CD14-positive monocyte (primary cell): ENCODE results near the gene HP1BP3. TPM values are rescaled to one million over a fixed set of nuclear protein-coding genes. Genes with fewer than 3 reads are reported as not detected.

Source experiments
- DNase-seq, 3 donors: peaks; one replicate each; pipeline ENCODE4 v3.0.0-alpha.2; 2011 to 2022
- H2AFZ ChIP-seq: 2 replicates; pipeline ENCODE4 v1.6.0; 2012; ENCODE audit warnings: mild to moderate bottlenecking, low read depth, low read length, inconsistent platforms; ENCODE audit not compliant: insufficient read depth, poor library complexity, severe bottlenecking
- H3K27ac ChIP-seq, 2 donors: 1 replicate in 1 of 2; 2 replicates in 1 of 2; pipeline ENCODE4 v1.5.1; 2012 to 2013; ENCODE audit warnings: low read length in 2 of 2, control low read depth in 1 of 2, inconsistent platforms in 1 of 2, low read depth in 1 of 2, mild to moderate bottlenecking in 1 of 2
- H3K27me3 ChIP-seq, 2 donors: one replicate each; pipeline versions ENCODE4 v1.6.0 to v1.6.1; 2011 to 2013; ENCODE audit warnings: low read length in 2 of 2; ENCODE audit not compliant: control insufficient read depth in 2 of 2, insufficient read depth in 2 of 2
- H3K36me3 ChIP-seq, 2 donors: replicated peaks in 1 of 2; 1 replicate in 1 of 2; 2 replicates in 1 of 2; pipeline versions ENCODE4 v1.5.1 to v1.6.1; 2012 to 2013; ENCODE audit warnings: low read length in 2 of 2, control low read depth in 1 of 2, inconsistent platforms in 1 of 2, mild to moderate bottlenecking in 1 of 2; ENCODE audit not compliant: insufficient read depth in 2 of 2, control insufficient read depth in 1 of 2
- H3K4me1 ChIP-seq, 2 donors: 1 replicate in 1 of 2; 2 replicates in 1 of 2; pipeline versions ENCODE4 v1.5.1 to v1.6.1; 2012 to 2013; ENCODE audit warnings: low read length in 2 of 2, control low read depth in 1 of 2, inconsistent platforms in 1 of 2, mild to moderate bottlenecking in 1 of 2, moderate library complexity in 1 of 2; ENCODE audit not compliant: insufficient read depth in 2 of 2, control insufficient read depth in 1 of 2
- H3K4me2 ChIP-seq: replicated peaks from 2 replicates; pipeline ENCODE3; 2012; ENCODE audit warnings: low read length, moderate library complexity, mild to moderate bottlenecking; ENCODE audit not compliant: poor library complexity, severe bottlenecking; ENCODE audit errors: extremely low read depth
- H3K4me3 ChIP-seq, 3 experiments: fragments of 200-600 bp in 1 of 3; sonication (generic) in 1 of 3; replicated peaks in 1 of 3; 1 replicate in 2 of 3; 2 replicates in 1 of 3; pipeline ENCODE4 v1.5.1; 2011 to 2013; ENCODE audit warnings: low read length in 3 of 3, mild to moderate bottlenecking in 3 of 3, control low read depth in 2 of 3, low read depth in 2 of 3, inconsistent platforms in 1 of 3, moderate library complexity in 1 of 3
- H3K79me2 ChIP-seq: 2 replicates; pipeline ENCODE4 v1.6.0; 2012; ENCODE audit warnings: mild to moderate bottlenecking, control low read depth, inconsistent platforms, low read length, moderate library complexity; ENCODE audit not compliant: insufficient read depth
- H3K9ac ChIP-seq: 2 replicates; pipeline ENCODE4 v1.6.0; 2017; ENCODE audit warnings: low read length, mild to moderate bottlenecking; ENCODE audit not compliant: insufficient read depth, poor library complexity, severe bottlenecking
- H3K9me3 ChIP-seq, 2 donors: replicated peaks in 1 of 2; 1 replicate in 1 of 2; 2 replicates in 1 of 2; pipeline versions ENCODE4 v1.5.1 to v1.6.1; 2012 to 2013; ENCODE audit warnings: low read length in 2 of 2, control low read depth in 1 of 2; ENCODE audit not compliant: control insufficient read depth in 1 of 2, insufficient read depth in 1 of 2
- H4K20me1 ChIP-seq: 2 replicates; pipeline ENCODE4 v1.6.0; 2012; ENCODE audit warnings: mild to moderate bottlenecking, low read length, control low read depth, moderate library complexity; ENCODE audit not compliant: insufficient read depth
- H3K27ac Mint-ChIP-seq, 7 donors: one replicate each; pipeline ENCODE4 v1.8.0; 2020; ENCODE audit warnings: mild to moderate bottlenecking in 7 of 7, mixed read lengths in 7 of 7, moderate library complexity in 6 of 7, inconsistent platforms in 2 of 7
- H3K27me3 Mint-ChIP-seq, 3 donors: one replicate each; pipeline ENCODE4 v1.8.0; 2021 to 2022; ENCODE audit warnings: low read depth in 3 of 3, mild to moderate bottlenecking in 3 of 3, mixed read lengths in 3 of 3, moderate library complexity in 3 of 3, inconsistent platforms in 1 of 3
- H3K36me3 Mint-ChIP-seq, 2 donors: one replicate each; pipeline ENCODE4 v1.8.0; 2020; ENCODE audit warnings: mixed read lengths in 2 of 2, inconsistent platforms in 1 of 2, mild to moderate bottlenecking in 1 of 2
- H3K4me1 Mint-ChIP-seq: one replicate; pipeline ENCODE4 v1.8.0; 2020; ENCODE audit warnings: mild to moderate bottlenecking, mixed read lengths
- H3K4me3 Mint-ChIP-seq, 2 donors: one replicate each; pipeline ENCODE4 v1.8.0; 2020; ENCODE audit warnings: mild to moderate bottlenecking in 2 of 2, mixed read lengths in 2 of 2, moderate library complexity in 1 of 2
- H3K9me3 Mint-ChIP-seq, 7 donors: one replicate each; pipeline ENCODE4 v1.8.0; 2020 to 2022; ENCODE audit warnings: mixed read lengths in 7 of 7, mild to moderate bottlenecking in 6 of 7, moderate library complexity in 6 of 7, inconsistent platforms in 2 of 7
- WGBS: methylation state at CpG from one replicate; pipeline ENCODE4 v1.1.5; 2013; ENCODE audit warnings: missing lambda C conversion rate; ENCODE audit not compliant: insufficient coverage; 5-methylcytosine and 5-hydroxymethylcytosine counted together
- intact Hi-C, 2 donors: fragments of 100-400 bp; cut with micrococcal nuclease; formaldehyde crosslinking; loops; one replicate each; pipeline versions ENCODE4 v1.15.0 to v1.15.1; 2023
- polyA plus RNA-seq, 3 donors: library from polyadenylated mRNA; depleted of rRNA in 1 of 3; unstranded in 2 of 3; stranded (reverse) in 1 of 3; fragments of 300-500 nt in 2 of 3; fragments of >200 nt in 1 of 3; fragmentation: Illumina TruSeq in 2 of 3; gene quantifications; 1 replicate in 2 of 3; 2 replicates in 1 of 3; pipeline ENCODE4 v1.2.3, GENCODE V29; 2012 to 2021
- TF ChIP-seq, protein P1 (sequence below): fragments of 200-600 bp; IDR thresholded peaks from one replicate; pipeline ENCODE4 v1.8.0; 2022; ENCODE audit warnings: antibody characterized with exemption, mild to moderate bottlenecking

Gene HP1BP3
- polyA plus RNA-seq, 3 donors: 121 to 137 (median 135) TPM

DNA sequence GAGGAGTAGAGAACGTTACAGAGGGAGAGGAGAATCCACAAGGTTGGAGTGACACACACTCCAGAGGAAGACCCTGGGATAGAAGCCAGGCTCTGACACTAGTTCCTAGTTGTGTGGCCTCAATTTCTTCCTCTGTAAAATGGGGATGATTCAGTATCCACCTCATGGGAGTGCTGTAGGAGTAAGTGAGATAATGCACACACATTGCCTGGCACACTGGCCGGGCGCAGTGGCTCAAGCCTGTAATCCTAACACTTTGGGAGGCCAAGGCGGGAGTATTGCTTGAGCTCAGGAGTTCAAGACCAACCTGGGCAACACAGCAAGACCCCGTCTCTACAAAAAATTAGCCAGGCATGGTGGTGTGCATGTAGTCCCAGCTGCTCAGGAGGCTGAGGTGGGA lies 78.2 kb downstream of the HP1BP3 start:
- Mint-ChIP-seq H3K4me1 (peaks cover 6% of the 10 kb centered on the region), H3K27ac (no peak overlapping the region), H3K9me3 (peaks cover 0 to 2% (median 0%) of the 10 kb centered on the region in 7 donors), H3K36me3 (no peaks in the 10 kb centered on the region), H3K27me3 (peaks cover 5 to 7% (median 6%) of the 10 kb centered on the region in 3 donors), H3K4me3 (no peak overlapping the region)
- H3K27ac ChIP-seq: no peak overlapping the region
- H3K79me2 ChIP-seq: no peaks in the 10 kb centered on the region
- intact Hi-C loops: no loop called here
- no peak overlapping the region for H3K9ac ChIP-seq
- H3K9me3 ChIP-seq: no peaks in the 10 kb centered on the region
- H3K27me3 ChIP-seq: no peaks in the 10 kb centered on the region
- H3K36me3 ChIP-seq: no peaks in the 10 kb centered on the region
- H3K4me2 ChIP-seq: no peak overlapping the region
- 100% methylated on average over 3 of the region's 5 CpGs for WGBS
- H3K4me3 ChIP-seq: no peak overlapping the region
- no peak overlapping the region for H2AFZ ChIP-seq
- no peaks in the 10 kb centered on the region for H4K20me1 ChIP-seq
- TF ChIP-seq, protein P1, sequence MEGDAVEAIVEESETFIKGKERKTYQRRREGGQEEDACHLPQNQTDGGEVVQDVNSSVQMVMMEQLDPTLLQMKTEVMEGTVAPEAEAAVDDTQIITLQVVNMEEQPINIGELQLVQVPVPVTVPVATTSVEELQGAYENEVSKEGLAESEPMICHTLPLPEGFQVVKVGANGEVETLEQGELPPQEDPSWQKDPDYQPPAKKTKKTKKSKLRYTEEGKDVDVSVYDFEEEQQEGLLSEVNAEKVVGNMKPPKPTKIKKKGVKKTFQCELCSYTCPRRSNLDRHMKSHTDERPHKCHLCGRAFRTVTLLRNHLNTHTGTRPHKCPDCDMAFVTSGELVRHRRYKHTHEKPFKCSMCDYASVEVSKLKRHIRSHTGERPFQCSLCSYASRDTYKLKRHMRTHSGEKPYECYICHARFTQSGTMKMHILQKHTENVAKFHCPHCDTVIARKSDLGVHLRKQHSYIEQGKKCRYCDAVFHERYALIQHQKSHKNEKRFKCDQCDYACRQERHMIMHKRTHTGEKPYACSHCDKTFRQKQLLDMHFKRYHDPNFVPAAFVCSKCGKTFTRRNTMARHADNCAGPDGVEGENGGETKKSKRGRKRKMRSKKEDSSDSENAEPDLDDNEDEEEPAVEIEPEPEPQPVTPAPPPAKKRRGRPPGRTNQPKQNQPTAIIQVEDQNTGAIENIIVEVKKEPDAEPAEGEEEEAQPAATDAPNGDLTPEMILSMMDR: no peak
- peaks cover 6% of the 10 kb centered on the region in 2 donors for H3K4me1 ChIP-seq
- DNase-seq: no peak

DNA sequence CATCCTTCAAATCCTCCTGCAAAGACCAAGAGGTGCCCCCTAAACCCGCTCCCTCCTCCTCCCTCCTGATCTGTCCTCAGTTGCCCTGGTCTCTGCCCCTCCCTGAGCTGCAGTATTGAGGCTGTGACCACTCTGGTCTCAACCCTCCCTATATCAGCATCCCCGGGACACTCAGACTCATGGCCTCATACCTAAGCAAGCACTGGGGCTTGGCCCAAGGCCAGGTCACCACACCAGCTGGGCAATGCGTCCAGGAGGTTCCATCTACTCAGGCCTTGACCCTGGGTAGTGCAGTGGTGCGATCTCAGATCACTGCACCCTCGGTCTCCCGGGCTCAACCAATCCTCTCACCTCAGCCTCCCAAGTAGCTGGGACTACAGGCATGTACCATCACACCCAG lies 79.0 kb downstream of the HP1BP3 start:
- no peak overlapping the region for H3K4me3 ChIP-seq
- no peaks in the 10 kb centered on the region for H3K79me2 ChIP-seq
- H2AFZ ChIP-seq: no peak overlapping the region
- WGBS: 100% methylated on average over 5 of the region's 6 CpGs
- H3K4me1 ChIP-seq: peaks cover 6% of the 10 kb centered on the region in 2 donors
- H3K9me3 Mint-ChIP-seq: peaks cover 0 to 2% (median 0%) of the 10 kb centered on the region in 7 donors
- intact Hi-C loops: no loop called here
- no peak overlapping the region for H3K27ac ChIP-seq
- peak overlapping the region in 1 of 7 donors; percentile 46 for H3K27ac Mint-ChIP-seq
- no peak overlapping the region for H3K4me2 ChIP-seq
- no peaks in the 10 kb centered on the region for H4K20me1 ChIP-seq
- H3K36me3 ChIP-seq: no peaks in the 10 kb centered on the region
- DNase-seq: no peak
- TF ChIP-seq, protein P1: no peak
- H3K36me3 Mint-ChIP-seq: no peaks in the 10 kb centered on the region
- H3K9ac ChIP-seq: no peak overlapping the region
- peaks cover 5 to 9% (median 7%) of the 10 kb centered on the region in 3 donors for H3K27me3 Mint-ChIP-seq
- H3K9me3 ChIP-seq: no peaks in the 10 kb centered on the region
- no peaks in the 10 kb centered on the region for H3K27me3 ChIP-seq
- H3K4me1 Mint-ChIP-seq: peaks cover 6% of the 10 kb centered on the region
- no peak overlapping the region for H3K4me3 Mint-ChIP-seq
